GM19452 (cell line): ENCODE measurements around the gene KCNQ4.

Experiments used
- ATAC-seq: cut with Tn5 transposase; IDR thresholded peaks from one replicate; pipeline ENCODE4 v1.9.1; 2021; ENCODE audit not compliant: unreplicated experiment

KCNQ4 gene

GRCh38 chr1:40838980-40839942 lies 55.7 kb downstream of the KCNQ4 start:
- no peak for ATAC-seq

GRCh38 chr1:40839943-40840335 lies 56.4 kb downstream of the KCNQ4 start:
- ATAC-seq: no peak

- ATAC-seq: no peak
Observed at GRCh38 chr1:40840526-40841323, 57.1 kb downstream of the KCNQ4 start.

GRCh38 chr1:40841602-40842001 lies 58.0 kb downstream of the KCNQ4 start:
- ATAC-seq: no peak

GRCh38 chr1:40842207-40842606 lies 58.6 kb downstream of the KCNQ4 start:
- ATAC-seq: no peak

GRCh38 chr1:40842691-40843090 lies 59.1 kb downstream of the KCNQ4 start:
- ATAC-seq: no peak

- ATAC-seq: no peak
Observed at GRCh38 chr1:40844079-40844478, 60.5 kb downstream of the KCNQ4 start.

GRCh38 chr1:40844887-40845878 lies 61.6 kb downstream of the KCNQ4 start:
- ATAC-seq: no peak

- no peak for ATAC-seq
Observed at GRCh38 chr1:40845895-40846294, 62.3 kb downstream of the KCNQ4 start.

GRCh38 chr1:40847023-40847745 lies 63.6 kb downstream of the KCNQ4 start:
- ATAC-seq: no peak

GRCh38 chr1:40848530-40849189 lies 65.1 kb downstream of the KCNQ4 start:
- ATAC-seq: no peak

- no peak for ATAC-seq
Observed at GRCh38 chr1:40849801-40850592, 66.4 kb downstream of the KCNQ4 start.

- no peak for ATAC-seq
Observed at GRCh38 chr1:40851643-40852042, 68.1 kb downstream of the KCNQ4 start.

GRCh38 chr1:40853113-40853884 lies 69.7 kb downstream of the KCNQ4 start:
- no peak for ATAC-seq

GRCh38 chr1:40853885-40854170 lies 70.2 kb downstream of the KCNQ4 start:
- ATAC-seq: no peak

- ATAC-seq: no peak
Observed at GRCh38 chr1:40855513-40855912, 71.9 kb downstream of the KCNQ4 start.

- ATAC-seq: no peak
Observed at GRCh38 chr1:40856116-40856515, 72.5 kb downstream of the KCNQ4 start.

- ATAC-seq: no peak
Observed at GRCh38 chr1:40856656-40857302, 73.2 kb downstream of the KCNQ4 start.
